ACC112 (cell line): ENCODE data around the gene ANKK1.

Experiments used
- H2AFZ ChIP-seq: fragments of 200-600 bp; sonication (generic); one replicate; pipeline ENCODE4 v1.6.0; 2017; ENCODE audit warnings: antibody characterized with exemption, low read length; ENCODE audit not compliant: unreplicated experiment
- H3K27ac ChIP-seq: fragments of 200-600 bp; sonication (generic); 2 replicates; pipeline ENCODE4 v1.5.1; 2014; ENCODE audit warnings: low read depth, mild to moderate bottlenecking, antibody characterized with exemption, low read length, moderate library complexity
- H3K27me3 ChIP-seq: fragments of 200-600 bp; sonication (generic); 2 replicates; pipeline ENCODE4 v1.6.1; 2014; ENCODE audit warnings: mild to moderate bottlenecking, antibody characterized with exemption, low read length, moderate library complexity, mixed read lengths; ENCODE audit not compliant: insufficient read depth
- H3K36me3 ChIP-seq: fragments of 200-600 bp; sonication (generic); 2 replicates; pipeline ENCODE4 v1.6.1; 2016; ENCODE audit warnings: mild to moderate bottlenecking, antibody characterized with exemption, low read length, moderate library complexity, mixed read lengths; ENCODE audit not compliant: insufficient read depth
- H3K4me1 ChIP-seq: fragments of 200-600 bp; sonication (generic); one replicate; pipeline ENCODE4 v1.6.1; 2016; ENCODE audit warnings: low read length, mixed read lengths; ENCODE audit not compliant: insufficient read depth, unreplicated experiment, control insufficient read depth
- H3K4me3 ChIP-seq: fragments of 200-600 bp; sonication (generic); 2 replicates; pipeline ENCODE4 v1.5.1; 2014; ENCODE audit warnings: mild to moderate bottlenecking, low read depth, low read length
- H3K79me2 ChIP-seq: fragments of 200-600 bp; sonication (generic); one replicate; pipeline ENCODE4 v1.6.0; 2016; ENCODE audit warnings: low read length; ENCODE audit not compliant: control insufficient read depth, unreplicated experiment, insufficient read depth

ANKK1 gene

GRCh38 chr11:113378692-113379091 is 8.9 kb upstream of the ANKK1 start:
- no peak overlapping the region for H3K4me3 ChIP-seq

GRCh38 chr11:113382121-113382520 is 5.5 kb upstream of the ANKK1 start:
- Histone ChIP-seq H3K27me3 (peaks cover 18% of the 10 kb centered on the region), H3K79me2 (no peaks in the 10 kb centered on the region), H2AFZ (no peak overlapping the region), H3K27ac (no peak overlapping the region), H3K4me3 (no peak overlapping the region), H3K36me3 (no peaks in the 10 kb centered on the region), H3K4me1 (no peaks in the 10 kb centered on the region)

More at GRCh38 chr11:113378692-113379091, 8.9 kb upstream of the ANKK1 start:
- Histone ChIP-seq H3K4me1 (no peaks in the 10 kb centered on the region), H3K27ac (no peak overlapping the region), H3K27me3 (peaks cover 19% of the 10 kb centered on the region), H3K79me2 (no peaks in the 10 kb centered on the region), H3K36me3 (no peaks in the 10 kb centered on the region), H2AFZ (no peak overlapping the region)

GRCh38 chr11:113384551-113384950 is 3.0 kb upstream of the ANKK1 start:
- no peak overlapping the region for H3K4me3 ChIP-seq
- H3K79me2 ChIP-seq, result no peaks in the 10 kb centered on the region
- H3K27ac ChIP-seq, result no peak overlapping the region

GRCh38 chr11:113385749-113386148 is 1.8 kb upstream of the ANKK1 start:
- H3K36me3 ChIP-seq, result no peaks in the 10 kb centered on the region
- H3K27ac ChIP-seq, result no peak overlapping the region
- no peak overlapping the region for H3K4me3 ChIP-seq
- no peaks in the 10 kb centered on the region for H3K79me2 ChIP-seq
- peaks cover 32% of the 10 kb centered on the region for H3K27me3 ChIP-seq
- H3K4me1 ChIP-seq, result no peaks in the 10 kb centered on the region
- H2AFZ ChIP-seq, result no peak overlapping the region

More at GRCh38 chr11:113384551-113384950, 3.0 kb upstream of the ANKK1 start:
- Histone ChIP-seq H2AFZ (no peak overlapping the region), H3K27me3 (peaks cover 30% of the 10 kb centered on the region), H3K4me1 (no peaks in the 10 kb centered on the region), H3K36me3 (no peaks in the 10 kb centered on the region)

GRCh38 chr11:113386866-113387265 is 713 bp upstream of the ANKK1 start:
- Histone ChIP-seq H2AFZ (no peak overlapping the region), H3K4me3 (no peak overlapping the region), H3K4me1 (no peaks in the 10 kb centered on the region), H3K36me3 (no peaks in the 10 kb centered on the region), H3K27me3 (peaks cover 41% of the 10 kb centered on the region), H3K79me2 (no peaks in the 10 kb centered on the region), H3K27ac (no peak overlapping the region)

GRCh38 chr11:113389272-113389671 is 1.7 kb downstream of the ANKK1 start:
- Histone ChIP-seq H2AFZ (no peak overlapping the region), H3K4me1 (no peaks in the 10 kb centered on the region), H3K36me3 (no peaks in the 10 kb centered on the region), H3K27me3 (peaks cover 60% of the 10 kb centered on the region), H3K4me3 (no peak overlapping the region), H3K79me2 (no peaks in the 10 kb centered on the region), H3K27ac (no peak overlapping the region)

- H3K27me3 ChIP-seq, result peaks cover 51% of the 10 kb centered on the region
- no peak overlapping the region for H3K27ac ChIP-seq
- no peak overlapping the region for H3K4me3 ChIP-seq
- no peak overlapping the region for H2AFZ ChIP-seq
- H3K79me2 ChIP-seq, result no peaks in the 10 kb centered on the region
- H3K36me3 ChIP-seq, result no peaks in the 10 kb centered on the region
- H3K4me1 ChIP-seq, result no peaks in the 10 kb centered on the region
Measured at GRCh38 chr11:113392236-113392921, 4.8 kb downstream of the ANKK1 start.

- H3K27ac ChIP-seq, result no peak overlapping the region
- H3K4me3 ChIP-seq, result no peak overlapping the region
- H3K4me1 ChIP-seq, result no peaks in the 10 kb centered on the region
- no peaks in the 10 kb centered on the region for H3K36me3 ChIP-seq
- H2AFZ ChIP-seq, result no peak overlapping the region
- no peaks in the 10 kb centered on the region for H3K79me2 ChIP-seq
- H3K27me3 ChIP-seq, result peaks cover 39% of the 10 kb centered on the region
Measured at GRCh38 chr11:113393501-113393985, 6.0 kb downstream of the ANKK1 start.

GRCh38 chr11:113394919-113395318 is 7.3 kb downstream of the ANKK1 start:
- Histone ChIP-seq H3K4me3 (no peak overlapping the region), H3K79me2 (no peaks in the 10 kb centered on the region), H2AFZ (no peak overlapping the region), H3K4me1 (no peaks in the 10 kb centered on the region), H3K36me3 (no peaks in the 10 kb centered on the region), H3K27me3 (peaks cover 28% of the 10 kb centered on the region; the same call in 1 of the 2 replicates), H3K27ac (no peak overlapping the region)

GRCh38 chr11:113395782-113396336 is 8.3 kb downstream of the ANKK1 start:
- no peak overlapping the region for H2AFZ ChIP-seq
- H3K4me3 ChIP-seq, result no peak overlapping the region
- H3K36me3 ChIP-seq, result no peaks in the 10 kb centered on the region
- no peaks in the 10 kb centered on the region for H3K4me1 ChIP-seq
- H3K27me3 ChIP-seq, result peaks cover 27% of the 10 kb centered on the region; the same call in 1 of the 2 replicates
- no peak overlapping the region for H3K27ac ChIP-seq
- no peaks in the 10 kb centered on the region for H3K79me2 ChIP-seq

- H3K4me3 ChIP-seq, result no peak overlapping the region
- no peaks in the 10 kb centered on the region for H3K79me2 ChIP-seq
- H3K27me3 ChIP-seq, result peaks cover 20% of the 10 kb centered on the region; the same call in 1 of the 2 replicates
- H3K4me1 ChIP-seq, result no peaks in the 10 kb centered on the region
- H2AFZ ChIP-seq, result no peak overlapping the region
- no peak overlapping the region for H3K27ac ChIP-seq
- no peaks in the 10 kb centered on the region for H3K36me3 ChIP-seq
Measured at GRCh38 chr11:113396690-113397089, 9.1 kb downstream of the ANKK1 start.
